Lung (tissue), 12 donors: ENCODE results near the gene CHAF1A. TPM values are rescaled to one million over a fixed set of nuclear protein-coding genes. Genes with fewer than 3 reads are reported as not detected.
A peak's percentile ranks its signal among the peaks of the same experiment; 100 is the strongest.

Experiments
- ATAC-seq: fragments of 200-7000 bp; cut with Tn5 transposase; one replicate; pipeline ENCODE4 v1.9.1; 2020; ENCODE audit warnings: moderate number of reproducible peaks; ENCODE audit not compliant: insufficient read depth, low FRiP score
- DNase-seq, 3 donors: peaks; one replicate each; pipeline ENCODE4 v3.0.0-alpha.2; 2013 to 2017
- H3K27ac ChIP-seq, 2 donors: one replicate each; pipeline ENCODE4 v1.5.1; 2013; ENCODE audit warnings: mild to moderate bottlenecking in 2 of 2, moderate library complexity in 2 of 2, control low read depth in 1 of 2, inconsistent platforms in 1 of 2, low read depth in 1 of 2, low read length in 1 of 2
- H3K27me3 ChIP-seq, 3 donors: one replicate each; pipeline ENCODE4 v1.5.1; 2013; ENCODE audit warnings: low read length in 2 of 3; ENCODE audit not compliant: control insufficient read depth in 3 of 3, insufficient read depth in 3 of 3
- H3K36me3 ChIP-seq, 4 donors: one replicate each; pipeline ENCODE4 v1.5.1; 2013; ENCODE audit warnings: low read length in 4 of 4, mild to moderate bottlenecking in 1 of 4, moderate library complexity in 1 of 4; ENCODE audit not compliant: control insufficient read depth in 4 of 4, insufficient read depth in 4 of 4
- H3K4me1 ChIP-seq, 5 donors: one replicate each; pipeline ENCODE4 v1.5.1; 2013; ENCODE audit warnings: low read length in 5 of 5, mild to moderate bottlenecking in 2 of 5, moderate library complexity in 1 of 5; ENCODE audit not compliant: control insufficient read depth in 5 of 5, insufficient read depth in 5 of 5
- H3K4me3 ChIP-seq: one replicate; pipeline ENCODE4 v1.5.1; 2013; ENCODE audit warnings: mild to moderate bottlenecking, control low read depth, moderate library complexity
- H3K9ac ChIP-seq, 2 donors: one replicate each; pipeline ENCODE4 v1.5.1; 2013; ENCODE audit warnings: low read length in 2 of 2, control low read depth in 1 of 2; ENCODE audit not compliant: insufficient read depth in 1 of 2
- H3K9me3 ChIP-seq, 4 donors: one replicate each; pipeline ENCODE4 v1.5.1; 2013; ENCODE audit warnings: low read length in 3 of 4, mild to moderate bottlenecking in 1 of 4, moderate library complexity in 1 of 4; ENCODE audit not compliant: control insufficient read depth in 4 of 4, insufficient read depth in 3 of 4
- CTCF ChIP-seq: IDR thresholded peaks from 2 replicates; pipeline ENCODE4 v1.5.1; 2012; ENCODE audit warnings: mild to moderate bottlenecking; ENCODE audit errors: control extremely low read depth, extremely low read depth
- WGBS, 2 donors: extraction: QIAGEN DNeasy Blood & Tissue Kit; methylation state at CpG; one replicate each; pipeline ENCODE4 v1.1.7; 2013; 5-methylcytosine and 5-hydroxymethylcytosine counted together
- polyA plus RNA-seq, 2 donors: library from polyadenylated mRNA; stranded (reverse); fragments of 200-250 nt; gene quantifications; one replicate each; pipeline ENCODE4 v1.2.1, GENCODE V29; 2013
- total RNA-seq, 2 donors: library from RNA; depleted of rRNA in 1 of 2; stranded (reverse); fragments of >200 nt in 1 of 2; gene quantifications; one replicate each; pipeline ENCODE4 v1.2.1, GENCODE V29; 2014 to 2021
- donor health status: control.
- donor health status: control.
- donor health status: Bipolar disorder and iron deficiency.
- donor health status: healthy.
- donor health status: DM: yes; HTN: yes; CAD: no.

The CHAF1A gene
- total and polyA plus RNA-seq, 4 donors = 6.8 to 16.7 (median 8.7) TPM

- peaks cover 16 to 74% (median 54%) of the 10 kb centered on the region in 5 donors for H3K4me1 ChIP-seq
- peak overlapping the region in 1 of 2 donors; percentile 62 for H3K9ac ChIP-seq
- ATAC-seq (no peak), DNase-seq (no peak)
- no peaks in the 10 kb centered on the region for H3K27me3 ChIP-seq
- peaks cover 0 to 7% (median 2%) of the 10 kb centered on the region in 4 donors for H3K36me3 ChIP-seq
- 73 to 76% methylated on average over 10 of the region's 10 CpGs for WGBS, 2 donors
- H3K4me3 ChIP-seq = no peak overlapping the region
- no peaks in the 10 kb centered on the region for H3K9me3 ChIP-seq
- TF ChIP-seq CTCF = no peak
- H3K27ac ChIP-seq = peak overlapping the region in 1 of 2 donors; percentile 92
Observed at GRCh38 chr19:4376671-4376990, 25.8 kb upstream of the CHAF1A start.

- WGBS, 2 donors = 84 to 88% methylated on average over 23 of the region's 23 CpGs
- peaks cover 16 to 71% (median 52%) of the 10 kb centered on the region in 5 donors for H3K4me1 ChIP-seq
Observed at GRCh38 chr19:4376991-4377781, 25.3 kb upstream of the CHAF1A start.

GRCh38 chr19:4378886-4379285 is 23.6 kb upstream of the CHAF1A start:
- Histone ChIP-seq H3K4me3 (no peak overlapping the region), H3K9ac (no peak overlapping the region), H3K4me1 (peaks cover 6 to 54% (median 35%) of the 10 kb centered on the region in 5 donors), H3K36me3 (peaks cover 0 to 7% (median 6%) of the 10 kb centered on the region in 4 donors), H3K27me3 (no peaks in the 10 kb centered on the region), H3K27ac (peak overlapping the region in 1 of 2 donors; percentile 61), H3K9me3 (no peaks in the 10 kb centered on the region)
- DNase-seq (no peak), ATAC-seq (no peak)
- TF ChIP-seq CTCF = no peak
- WGBS, 2 donors = 88 to 90% methylated on average over 11 of the region's 11 CpGs

More at GRCh38 chr19:4376991-4377781, 25.3 kb upstream of the CHAF1A start:
- H3K27ac ChIP-seq = peak overlapping the region in 1 of 2 donors; percentile 92
- no peaks in the 10 kb centered on the region for H3K27me3 ChIP-seq
- no peak for TF ChIP-seq CTCF
- H3K36me3 ChIP-seq = peaks cover 0 to 7% (median 2%) of the 10 kb centered on the region in 4 donors
- no peaks in the 10 kb centered on the region for H3K9me3 ChIP-seq
- peak overlapping the region in 1 of 2 donors; percentile 62 for H3K9ac ChIP-seq
- H3K4me3 ChIP-seq = no peak overlapping the region
- ATAC-seq (no peak), DNase-seq (no peak)
